Gastroesophageal sphincter (tissue), 4 donors: ENCODE data around the gene TOMM22. TPM values are rescaled to one million over a fixed set of nuclear protein-coding genes. Genes with fewer than 3 reads are reported as not detected.
A peak's percentile ranks its signal among the peaks of the same experiment; 100 is the strongest.

Experiments
- ATAC-seq: fragments of 150-250 bp; one replicate; pipeline ENCODE4 v1.9.1; 2016; ENCODE audit warnings: mild to moderate bottlenecking, moderate library complexity
- H3K27ac ChIP-seq, 4 donors: fragments of 200-600 bp; sonication (generic) in 3 of 4; 1 replicate in 3 of 4; 2 replicates in 1 of 4; pipeline ENCODE4 v1.5.1; 2016 to 2019
- H3K27me3 ChIP-seq: fragments of 200-600 bp; sonication (generic); one replicate; pipeline ENCODE4 v1.5.1; 2019
- H3K36me3 ChIP-seq, 2 donors: fragments of 200-600 bp; sonication (generic); one replicate each; pipeline ENCODE4 v1.5.1; 2019; ENCODE audit warnings: control low read depth in 1 of 2
- H3K4me1 ChIP-seq, 3 donors: fragments of 200-600 bp; sonication (generic); 1 replicate in 2 of 3; 2 replicates in 1 of 3; pipeline ENCODE4 v1.5.1; 2016 to 2019; ENCODE audit warnings: control low read depth in 2 of 3
- H3K4me3 ChIP-seq, 2 donors: fragments of 200-600 bp; sonication (generic); one replicate each; pipeline ENCODE4 v1.5.1; 2019; ENCODE audit warnings: mild to moderate bottlenecking in 1 of 2, moderate library complexity in 1 of 2
- H3K9me3 ChIP-seq, 3 donors: fragments of 200-600 bp; sonication (generic); one replicate each; pipeline ENCODE4 v1.5.1; 2017 to 2019; ENCODE audit warnings: control low read depth in 2 of 3
- EP300 ChIP-seq: sonication (generic); formaldehyde crosslinking; IDR thresholded peaks from one replicate; pipeline ENCODE4 v1.6.1; 2017; ENCODE audit warnings: antibody characterized with exemption, mild to moderate bottlenecking
- POLR2A ChIP-seq, 2 donors: fragments of 450-650 bp; IDR thresholded peaks; one replicate each; pipeline ENCODE4 v1.6.1; 2017; ENCODE audit warnings: antibody characterized with exemption in 2 of 2, mild to moderate bottlenecking in 2 of 2, moderate library complexity in 1 of 2
- POLR2AphosphoS5 ChIP-seq: sonication (generic); formaldehyde crosslinking; IDR thresholded peaks from one replicate; pipeline ENCODE4 v1.6.1; 2017; ENCODE audit warnings: antibody characterized with exemption
- WGBS, 2 donors: methylation state at CpG; one replicate each; pipeline ENCODE4 v1.1.5; 2018; ENCODE audit warnings: low coverage in 1 of 2; 5-methylcytosine and 5-hydroxymethylcytosine counted together
- total RNA-seq, 4 donors: library from RNA; depleted of rRNA; stranded (reverse); fragments of >200 nt; gene quantifications; one replicate each; pipeline ENCODE4 v1.1.0, GENCODE V29; 2016
- TF ChIP-seq, protein P1 (sequence below), 4 experiments: fragments of 200-600 bp in 2 of 4; fragments of 450-650 bp in 2 of 4; sonication (generic) in 1 of 4; IDR thresholded peaks; one replicate each; pipeline ENCODE4 v1.5.1; 2017 to 2019; ENCODE audit warnings: antibody characterized with exemption in 4 of 4, mild to moderate bottlenecking in 2 of 4, moderate library complexity in 2 of 4

The TOMM22 gene
- total RNA-seq, 4 donors from 2014 or later = 29.6 to 41.2 (median 32.2) TPM

DNA sequence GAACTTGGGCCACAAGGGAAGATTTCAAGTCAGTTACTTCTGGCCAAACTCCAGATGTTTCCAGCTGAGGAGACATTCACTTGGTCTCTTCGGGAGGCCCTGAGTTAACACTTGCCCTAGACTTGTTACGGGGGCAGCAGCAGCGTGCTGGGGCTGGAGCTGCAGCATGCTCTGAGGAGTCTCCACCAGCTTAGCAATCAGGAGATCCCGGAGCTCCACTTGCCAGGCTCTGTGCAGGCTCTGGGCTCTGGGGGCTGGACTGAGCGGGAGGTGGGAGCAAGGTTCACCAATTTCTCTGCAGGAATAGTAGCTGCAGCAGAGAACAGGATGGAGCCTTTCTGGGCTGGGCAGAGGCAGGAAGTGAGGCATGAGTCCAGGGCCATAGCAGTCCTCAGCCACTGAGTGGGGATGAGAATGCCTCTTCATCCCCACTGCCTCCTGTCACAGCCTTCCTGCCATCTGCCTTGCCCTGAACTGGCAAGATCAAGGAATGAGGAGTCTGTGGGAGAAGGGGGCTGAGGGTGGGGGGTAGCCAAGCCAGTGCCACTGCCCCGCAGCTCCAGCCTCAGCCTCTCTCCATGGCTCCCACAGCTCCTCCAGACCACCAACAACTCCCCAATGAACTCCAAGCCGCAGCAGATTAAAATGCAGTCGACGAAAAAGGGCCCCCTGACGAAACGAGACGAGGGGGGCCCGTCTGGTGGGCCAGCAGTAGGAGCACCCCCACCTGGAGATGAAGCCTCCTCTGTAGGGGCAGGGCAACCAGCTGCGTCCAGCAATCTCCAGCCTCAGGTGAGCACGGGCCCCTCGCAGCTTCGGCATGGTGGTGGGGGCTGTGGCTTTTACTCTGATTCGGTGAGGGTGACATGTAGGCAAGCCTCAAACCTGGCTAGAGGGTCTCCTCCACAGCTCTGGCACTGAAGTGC, 47.4 kb downstream of the TOMM22 start:
- Histone ChIP-seq H3K27ac (no peak overlapping the region), H3K4me3 (no peak overlapping the region), H3K4me1 (peaks cover 0 to 26% (median 14%) of the 10 kb centered on the region in 3 donors), H3K36me3 (peaks cover 0 to 86% of the 10 kb centered on the region in 2 donors), H3K9me3 (no peaks in the 10 kb centered on the region), H3K27me3 (no peaks in the 10 kb centered on the region)
- ATAC-seq = no peak
- TF ChIP-seq POLR2AphosphoS5 (no peak), EP300 (no peak), POLR2A (IDR thresholded peaks at IDR 0.05) (no peak)
- TF ChIP-seq, protein P1, sequence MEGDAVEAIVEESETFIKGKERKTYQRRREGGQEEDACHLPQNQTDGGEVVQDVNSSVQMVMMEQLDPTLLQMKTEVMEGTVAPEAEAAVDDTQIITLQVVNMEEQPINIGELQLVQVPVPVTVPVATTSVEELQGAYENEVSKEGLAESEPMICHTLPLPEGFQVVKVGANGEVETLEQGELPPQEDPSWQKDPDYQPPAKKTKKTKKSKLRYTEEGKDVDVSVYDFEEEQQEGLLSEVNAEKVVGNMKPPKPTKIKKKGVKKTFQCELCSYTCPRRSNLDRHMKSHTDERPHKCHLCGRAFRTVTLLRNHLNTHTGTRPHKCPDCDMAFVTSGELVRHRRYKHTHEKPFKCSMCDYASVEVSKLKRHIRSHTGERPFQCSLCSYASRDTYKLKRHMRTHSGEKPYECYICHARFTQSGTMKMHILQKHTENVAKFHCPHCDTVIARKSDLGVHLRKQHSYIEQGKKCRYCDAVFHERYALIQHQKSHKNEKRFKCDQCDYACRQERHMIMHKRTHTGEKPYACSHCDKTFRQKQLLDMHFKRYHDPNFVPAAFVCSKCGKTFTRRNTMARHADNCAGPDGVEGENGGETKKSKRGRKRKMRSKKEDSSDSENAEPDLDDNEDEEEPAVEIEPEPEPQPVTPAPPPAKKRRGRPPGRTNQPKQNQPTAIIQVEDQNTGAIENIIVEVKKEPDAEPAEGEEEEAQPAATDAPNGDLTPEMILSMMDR (IDR thresholded peaks at IDR 0.05) = no peak
- WGBS, 2 donors = 90 to 100% methylated on average over 1 to 2 of the region's 18 CpGs

DNA sequence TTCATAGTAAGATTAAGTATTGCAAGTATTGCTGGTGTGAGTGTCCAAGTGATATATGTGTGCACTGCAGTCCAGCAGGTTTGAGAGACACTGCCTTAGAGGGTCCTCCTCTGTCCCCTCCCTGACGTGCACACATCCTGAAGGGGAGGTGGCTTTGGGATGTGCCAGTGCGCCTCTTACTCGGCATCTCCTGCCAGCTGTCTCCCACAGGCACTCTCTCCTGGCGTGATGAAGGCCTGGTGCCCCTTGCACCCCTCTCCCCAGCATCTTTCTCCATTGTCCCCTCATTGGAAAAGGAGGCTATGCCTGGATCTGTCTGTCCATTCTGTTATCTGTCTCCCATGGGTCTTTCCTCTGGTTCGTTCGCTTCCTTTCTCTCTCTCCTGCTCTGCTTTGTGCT, 48.2 kb downstream of the TOMM22 start:
- 79 to 92% methylated on average over 2 to 4 of the region's 6 CpGs for WGBS, 2 donors
- H3K36me3 ChIP-seq = peaks cover 0 to 86% of the 10 kb centered on the region in 2 donors
- peaks cover 0 to 35% (median 22%) of the 10 kb centered on the region in 3 donors for H3K4me1 ChIP-seq
- H3K4me3 ChIP-seq = no peak overlapping the region
- no peaks in the 10 kb centered on the region for H3K9me3 ChIP-seq
- H3K27me3 ChIP-seq = no peaks in the 10 kb centered on the region
- no peak overlapping the region for H3K27ac ChIP-seq
- ATAC-seq = no peak
- TF ChIP-seq, protein P1 (IDR thresholded peaks at IDR 0.05) = no peak

DNA sequence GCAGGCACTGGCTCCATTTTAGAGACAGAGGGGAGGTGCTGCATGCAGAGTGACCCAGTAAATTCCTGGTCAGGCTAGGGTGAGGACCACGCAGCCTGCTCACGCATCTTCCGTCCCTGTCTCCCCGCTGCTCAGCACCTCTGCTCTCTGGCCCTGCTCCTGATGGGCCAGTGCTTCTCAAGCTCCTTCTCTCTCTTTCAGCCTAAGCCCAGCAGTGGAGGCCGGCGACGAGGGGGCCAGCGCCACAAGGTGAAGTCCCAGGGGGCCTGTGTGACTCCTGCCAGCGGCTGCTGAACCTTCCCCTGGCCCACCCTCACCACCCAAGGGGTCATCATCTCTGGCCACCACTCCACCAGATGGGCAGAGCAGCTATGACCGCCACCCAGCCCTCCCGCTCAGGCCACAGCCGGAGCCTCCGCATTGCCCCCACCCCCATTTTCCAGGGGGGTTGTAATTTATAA, 48.7 kb downstream of the TOMM22 start:
- ATAC-seq = no peak
- Histone ChIP-seq H3K4me3 (no peak overlapping the region), H3K27ac (peak overlapping the region in 1 of 4 donors; percentile 6), H3K27me3 (no peaks in the 10 kb centered on the region), H3K9me3 (no peaks in the 10 kb centered on the region), H3K36me3 (peaks cover 0 to 86% of the 10 kb centered on the region in 2 donors), H3K4me1 (peaks cover 0 to 40% (median 26%) of the 10 kb centered on the region in 3 donors)
- 93% methylated on average over 6 of the region's 13 CpGs; no CpG with 5 or more reads in 1 of the 2 donors for whole genome bisulfite sequencing, 2 donors
- no peak for TF ChIP-seq EP300
- no peak for TF ChIP-seq POLR2AphosphoS5
- TF ChIP-seq POLR2A (IDR thresholded peaks at IDR 0.05) = no peak
- TF ChIP-seq, protein P1 (IDR thresholded peaks at IDR 0.05) = no peak

DNA sequence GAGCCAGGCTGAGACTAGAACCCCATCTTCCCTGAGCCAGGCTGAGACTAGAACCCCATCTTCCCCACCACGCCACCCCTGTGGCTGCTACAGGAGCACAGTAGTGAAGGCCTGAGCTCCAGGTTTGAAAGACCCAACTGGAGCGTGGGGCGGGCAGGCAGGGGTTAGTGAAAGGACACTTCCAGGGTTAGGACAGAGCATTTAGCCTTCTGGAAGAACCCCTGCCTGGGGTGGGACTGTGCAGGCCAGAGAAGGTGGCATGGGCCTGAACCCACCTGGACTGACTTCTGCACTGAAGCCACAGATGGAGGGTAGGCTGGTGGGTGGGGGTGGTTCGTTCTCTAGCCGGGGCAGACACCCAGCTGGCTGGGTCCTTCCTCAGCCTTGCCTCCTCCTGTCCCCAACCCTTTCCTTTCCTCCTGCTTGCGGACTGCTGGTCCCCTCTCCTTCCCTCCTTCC, 50.0 kb downstream of the TOMM22 start:
- no peak overlapping the region for H3K4me3 ChIP-seq
- no peak for ATAC-seq
- TF ChIP-seq, protein P1 (IDR thresholded peaks at IDR 0.05) = no peak
- TF ChIP-seq POLR2A (IDR thresholded peaks at IDR 0.05) = no peak
- TF ChIP-seq EP300 = no peak
- TF ChIP-seq POLR2AphosphoS5 = no peak
- peaks cover 0 to 86% of the 10 kb centered on the region in 2 donors for H3K36me3 ChIP-seq
- H3K27me3 ChIP-seq = no peaks in the 10 kb centered on the region
- H3K9me3 ChIP-seq = no peaks in the 10 kb centered on the region
- WGBS, 2 donors = 61 to 69% methylated on average over 3 to 5 of the region's 6 CpGs
- peaks cover 0 to 52% (median 26%) of the 10 kb centered on the region in 3 donors for H3K4me1 ChIP-seq
- peak overlapping the region in 3 of 4 donors; percentile 82 to 89 (median 85) for H3K27ac ChIP-seq
